A549 (cell line): Measurements from ENCODE around the gene ZNHIT6.

Experiments used
- CBX2 ChIP-seq: fragments of 200-600 bp; sonication (generic); IDR thresholded peaks from 2 replicates; pipeline ENCODE4 v1.6.1; 2016; ENCODE audit warnings: low read depth, mild to moderate bottlenecking, borderline replicate concordance
- CTCF ChIP-seq: fragments of >200 bp; sonication (Bioruptor Twin); formaldehyde crosslinking; IDR thresholded peaks from 3 replicates; pipeline ENCODE4 v1.5.1; 2016
- EP300 ChIP-seq, 2 experiments: fragments of >200 bp; sonication (Bioruptor Twin); formaldehyde crosslinking; IDR thresholded peaks; 2 replicates in 1 of 2; 3 replicates in 1 of 2; pipeline ENCODE4 v1.6.1; 2016 to 2017
- JUNB ChIP-seq: fragments of >200 bp; sonication (Bioruptor Twin); formaldehyde crosslinking; IDR thresholded peaks from 2 replicates; pipeline ENCODE4 v1.6.1; 2016
- MYC ChIP-seq: IDR thresholded peaks from 2 replicates; pipeline ENCODE4 v1.6.1; 2012; ENCODE audit warnings: mild to moderate bottlenecking, inconsistent platforms, low read length, improper control_type of control experiment, borderline replicate concordance
- POLR2A ChIP-seq: IDR thresholded peaks from 2 replicates; pipeline ENCODE4 v1.6.1; 2012; ENCODE audit warnings: mild to moderate bottlenecking, low read length
- RNF2 ChIP-seq: fragments of 200-600 bp; sonication (generic); IDR thresholded peaks from 2 replicates; pipeline ENCODE4 v1.6.1; 2016; ENCODE audit warnings: low read depth, mild to moderate bottlenecking, antibody characterized with exemption, moderate library complexity, borderline replicate concordance
- USF2 ChIP-seq: fragments of 450-650 bp; IDR thresholded peaks from 2 replicates; pipeline ENCODE4 v1.6.1; 2014; ENCODE audit warnings: antibody characterized with exemption

- TF ChIP-seq USF2 (no peak), POLR2A (no peak), CTCF (no peak), EP300 (IDR thresholded peaks at IDR 0.05) (no peak), MYC (no peak), RNF2 (no peak), JUNB (no peak), CBX2 (no peak)
Measured at GRCh38 chr1:85624361-85624760, 83.9 kb downstream of the ZNHIT6 start.
